Measurements from ENCODE around the gene TBC1D14. TPM values are rescaled to one million over a fixed set of nuclear protein-coding genes. Genes with fewer than 3 reads are reported as not detected.

TBC1D14 gene
- total and polyA plus RNA-seq, 3 donors from 2014 or later: 78.0 to 98.8 (median 87.6) TPM

- H3K4me3 ChIP-seq: no peak overlapping the region
- H3K27me3 ChIP-seq: no peaks in the 10 kb centered on the region
- 61 to 63% methylated on average over 11 to 20 of the region's 20 CpGs for WGBS, 2 donors
- intact Hi-C loops (cut with DNase I; ENCODE audit: low total_unique reads): no loop called here
- H3K36me3 ChIP-seq (ENCODE audit: low read depth, missing control alignments): no peaks in the 10 kb centered on the region
- no peaks in the 10 kb centered on the region for H3K9me3 ChIP-seq
- TF ChIP-seq, protein P1, sequence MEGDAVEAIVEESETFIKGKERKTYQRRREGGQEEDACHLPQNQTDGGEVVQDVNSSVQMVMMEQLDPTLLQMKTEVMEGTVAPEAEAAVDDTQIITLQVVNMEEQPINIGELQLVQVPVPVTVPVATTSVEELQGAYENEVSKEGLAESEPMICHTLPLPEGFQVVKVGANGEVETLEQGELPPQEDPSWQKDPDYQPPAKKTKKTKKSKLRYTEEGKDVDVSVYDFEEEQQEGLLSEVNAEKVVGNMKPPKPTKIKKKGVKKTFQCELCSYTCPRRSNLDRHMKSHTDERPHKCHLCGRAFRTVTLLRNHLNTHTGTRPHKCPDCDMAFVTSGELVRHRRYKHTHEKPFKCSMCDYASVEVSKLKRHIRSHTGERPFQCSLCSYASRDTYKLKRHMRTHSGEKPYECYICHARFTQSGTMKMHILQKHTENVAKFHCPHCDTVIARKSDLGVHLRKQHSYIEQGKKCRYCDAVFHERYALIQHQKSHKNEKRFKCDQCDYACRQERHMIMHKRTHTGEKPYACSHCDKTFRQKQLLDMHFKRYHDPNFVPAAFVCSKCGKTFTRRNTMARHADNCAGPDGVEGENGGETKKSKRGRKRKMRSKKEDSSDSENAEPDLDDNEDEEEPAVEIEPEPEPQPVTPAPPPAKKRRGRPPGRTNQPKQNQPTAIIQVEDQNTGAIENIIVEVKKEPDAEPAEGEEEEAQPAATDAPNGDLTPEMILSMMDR (IDR thresholded peaks at IDR 0.05): no peak
- no peak for TF ChIP-seq POLR2A (IDR thresholded peaks at IDR 0.05)
- DNase-seq: no peak
- no peak overlapping the region for H3K27ac ChIP-seq
- H3K4me1 ChIP-seq: no peaks in the 10 kb centered on the region
Observed at GRCh38 chr4:7034262-7035081, 124.8 kb downstream of the TBC1D14 start.

DNA sequence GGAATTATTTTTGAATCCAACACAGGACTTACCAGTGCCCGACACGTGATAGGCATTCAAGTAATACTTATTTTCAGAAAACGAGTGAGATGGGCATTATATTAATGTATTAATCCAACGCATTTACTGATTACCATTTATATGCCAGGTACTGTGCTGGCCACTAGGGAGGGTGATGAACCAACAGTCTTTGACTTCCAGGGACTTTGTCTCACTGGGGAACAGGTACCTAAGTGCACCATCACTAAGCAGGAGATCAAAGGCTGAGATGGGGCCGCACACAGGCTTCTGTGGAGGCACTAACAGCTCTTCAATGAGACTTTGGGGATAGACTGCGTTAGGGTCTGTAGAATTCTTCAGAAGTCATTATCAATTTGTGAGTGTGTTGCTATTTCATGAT, 127.8 kb downstream of the TBC1D14 start:
- Histone ChIP-seq H3K4me3 (no peak overlapping the region), H3K36me3 (ENCODE audit: low read depth, missing control alignments) (no peaks in the 10 kb centered on the region), H3K9me3 (no peaks in the 10 kb centered on the region), H3K27ac (no peak overlapping the region), H3K27me3 (no peaks in the 10 kb centered on the region), H3K4me1 (peaks cover 12% of the 10 kb centered on the region)
- WGBS, 2 donors: 66 to 88% methylated on average over 6 of the region's 6 CpGs
- TF ChIP-seq POLR2A (IDR thresholded peaks at IDR 0.05): no peak
- TF ChIP-seq, protein P1 (IDR thresholded peaks at IDR 0.05): no peak
- intact Hi-C loops (cut with DNase I; ENCODE audit: low total_unique reads): no loop called here
- no peak for DNase-seq

DNA sequence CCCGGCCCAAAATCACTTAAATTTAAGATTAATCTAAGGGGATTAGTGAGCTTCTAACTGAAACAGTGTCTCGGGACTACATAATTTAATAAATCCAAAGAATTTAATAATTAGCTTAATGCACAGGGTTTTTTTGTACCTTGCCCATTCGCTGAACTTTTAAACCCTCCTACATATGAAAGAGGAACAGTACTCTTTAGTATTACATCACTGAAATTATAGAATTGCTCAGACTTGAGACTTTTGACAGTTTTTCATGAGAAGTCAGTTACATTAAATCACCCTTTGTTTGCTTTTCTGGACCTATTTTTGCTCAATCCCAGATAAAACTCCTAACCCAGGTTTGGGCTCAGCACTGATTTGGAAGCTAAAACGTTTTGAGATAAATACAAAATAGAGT, 131.1 kb downstream of the TBC1D14 start:
- Histone ChIP-seq H3K36me3 (ENCODE audit: low read depth, missing control alignments) (no peaks in the 10 kb centered on the region), H3K4me3 (no peak overlapping the region), H3K27ac (no peak overlapping the region), H3K27me3 (no peaks in the 10 kb centered on the region), H3K9me3 (no peaks in the 10 kb centered on the region), H3K4me1 (peaks cover 26% of the 10 kb centered on the region)
- TF ChIP-seq POLR2A (IDR thresholded peaks at IDR 0.05): no peak
- intact Hi-C loops (cut with DNase I; ENCODE audit: low total_unique reads): no loop called here
- DNase-seq: no peak
- 72 to 84% methylated on average over 4 of the region's 4 CpGs for WGBS, 2 donors

DNA sequence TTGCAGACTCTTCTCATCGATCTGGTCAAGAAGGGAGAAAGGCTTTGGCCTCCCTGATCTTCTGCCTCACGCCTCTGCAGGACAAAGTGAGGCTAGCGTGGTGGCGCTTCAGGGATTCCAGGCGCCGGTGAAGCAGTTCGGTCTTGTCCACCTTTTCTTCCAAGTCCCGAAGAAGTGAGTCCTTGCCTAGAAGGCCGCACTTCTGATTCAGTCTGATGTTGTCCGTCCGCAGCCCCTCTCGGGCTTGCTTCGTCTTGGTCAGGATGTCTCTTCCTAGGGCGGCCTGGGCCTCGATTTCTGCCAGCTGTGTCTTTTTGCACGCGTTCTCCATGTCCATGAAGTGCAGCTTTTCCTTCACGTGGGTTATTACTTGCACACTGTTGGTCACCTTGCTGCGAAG, 131.6 kb downstream of the TBC1D14 start:
- 43 to 82% methylated on average over 16 to 19 of the region's 19 CpGs for WGBS, 2 donors
- H3K4me3 ChIP-seq: no peak overlapping the region
- intact Hi-C loops (cut with DNase I; ENCODE audit: low total_unique reads): no loop called here
- TF ChIP-seq POLR2A (IDR thresholded peaks at IDR 0.05): no peak
- TF ChIP-seq, protein P1 (IDR thresholded peaks at IDR 0.05): no peak
- H3K9me3 ChIP-seq: no peaks in the 10 kb centered on the region
- DNase-seq: no peak
- no peak overlapping the region for H3K27ac ChIP-seq
- H3K36me3 ChIP-seq (ENCODE audit: low read depth, missing control alignments): no peaks in the 10 kb centered on the region
- peaks cover 30% of the 10 kb centered on the region for H3K4me1 ChIP-seq
- H3K27me3 ChIP-seq: no peaks in the 10 kb centered on the region

DNA sequence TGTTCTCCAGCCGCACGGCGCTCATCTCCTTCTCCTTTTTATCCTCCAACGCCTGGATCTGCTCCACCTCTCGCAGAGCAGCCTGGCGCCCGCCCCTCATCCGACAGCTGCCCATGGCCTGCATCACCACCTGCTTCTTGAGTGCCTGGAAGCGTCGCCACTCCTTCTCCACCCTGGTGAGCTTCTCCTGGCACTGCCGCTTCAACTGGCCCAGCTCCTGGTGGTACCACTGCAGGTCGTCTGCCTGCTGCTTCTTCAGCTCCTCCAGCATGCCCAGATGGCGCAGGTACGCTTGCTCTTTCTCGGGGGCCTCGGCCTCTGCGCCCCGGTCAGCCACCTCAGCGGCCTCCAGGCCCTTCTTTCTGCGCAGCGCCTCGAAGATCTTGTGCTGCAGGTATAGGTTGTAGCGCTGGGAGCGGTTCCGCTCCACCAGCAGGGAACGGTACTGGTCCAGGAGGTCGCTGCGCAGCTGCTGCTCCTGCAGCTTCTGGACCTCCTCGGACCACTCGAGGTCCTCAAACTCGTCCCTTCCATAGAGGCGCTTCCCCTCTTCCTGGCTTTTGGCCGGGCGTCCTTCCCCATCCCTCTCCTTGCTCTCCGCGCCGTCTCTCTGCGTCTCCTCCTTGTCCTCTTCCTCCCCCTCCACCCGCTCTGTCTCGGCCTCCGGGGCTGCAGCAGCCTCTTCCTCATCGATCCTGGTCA, 132.3 kb downstream of the TBC1D14 start:
- intact Hi-C loops (cut with DNase I; ENCODE audit: low total_unique reads): no loop called here
- TF ChIP-seq, protein P1 (IDR thresholded peaks at IDR 0.05): no peak
- no peak for TF ChIP-seq POLR2A (IDR thresholded peaks at IDR 0.05)
- 6 to 15% methylated on average over 20 to 42 of the region's 42 CpGs for WGBS, 2 donors

More for the DNA sequence above, 132.3 kb downstream of the TBC1D14 start:
- Histone ChIP-seq H3K9me3 (no peaks in the 10 kb centered on the region), H3K27ac (peak overlapping the region in 1 of 2 donors; percentile 65), H3K27me3 (no peaks in the 10 kb centered on the region), H3K4me1 (peaks cover 37% of the 10 kb centered on the region), H3K36me3 (ENCODE audit: low read depth, missing control alignments) (no peaks in the 10 kb centered on the region), H3K4me3 (peak overlapping the region; percentile 55 to 78)
- DNase-seq: peak; percentile 66

Measured in testis (tissue), 3 donors.